Activated B cell treated with CpG ODN at 0.5 μM for 24 hours (primary cell): ENCODE data around the gene P4HA3. TPM values are rescaled to one million over a fixed set of nuclear protein-coding genes. Genes with fewer than 3 reads are reported as not detected.

Experiments used
- ATAC-seq: fragments of 200-7000 bp; cut with Tn5 transposase; one replicate; pipeline ENCODE4 v1.10.0; 2021; ENCODE audit warnings: low read depth, mild to moderate bottlenecking, moderate library complexity
- CTCF ChIA-PET: fragments of 350-600 bp; sonication (Branson Sonifier 250); formaldehyde crosslinking; loops from one replicate; lab custom pipeline; 2021; ENCODE audit warnings: antibody characterized with exemption; lab: Charles Lee
- POLR2A ChIA-PET: fragments of 350-600 bp; sonication (Branson Sonifier 250); formaldehyde crosslinking; loops from one replicate; lab custom pipeline; 2021; ENCODE audit warnings: antibody characterized with exemption; lab: Charles Lee
- DNase-seq: peaks from one replicate; pipeline ENCODE4 v3.0.0; 2022
- H3K27ac Mint-ChIP-seq: one replicate; pipeline ENCODE4 v1.8.0; 2020; ENCODE audit warnings: mixed read lengths
- H3K27me3 Mint-ChIP-seq: one replicate; pipeline ENCODE4 v1.8.0; 2021; ENCODE audit warnings: mixed read lengths
- H3K36me3 Mint-ChIP-seq: one replicate; pipeline ENCODE4 v1.8.0; 2021; ENCODE audit warnings: low read depth, mixed read lengths
- H3K4me1 Mint-ChIP-seq: one replicate; pipeline ENCODE4 v1.8.0; 2021; ENCODE audit warnings: mixed read lengths
- H3K4me3 Mint-ChIP-seq: one replicate; pipeline ENCODE4 v1.8.0; 2020; ENCODE audit warnings: mild to moderate bottlenecking, mixed read lengths
- H3K9me3 Mint-ChIP-seq: one replicate; pipeline ENCODE4 v1.8.0; 2020; ENCODE audit warnings: mixed read lengths
- CTCF ChIP-seq: fragments of 200-600 bp; IDR thresholded peaks from one replicate; pipeline ENCODE4 v1.8.0; 2022; ENCODE audit warnings: antibody characterized with exemption, mild to moderate bottlenecking
- intact Hi-C: fragments of 100-400 bp; cut with micrococcal nuclease; formaldehyde crosslinking; loops from one replicate; pipeline ENCODE4 v1.15.1; 2024
- total RNA-seq: library from RNA; stranded (reverse); gene quantifications from 2 replicates; pipeline ENCODE4 v1.2.3, GENCODE V29; 2022

Gene P4HA3
- total RNA-seq, 1 donor from 2014 or later: not detected

GRCh38 chr11:74319139-74319816, 7.8 kb upstream of the P4HA3 start:
- no peak overlapping the region for H3K4me3 Mint-ChIP-seq
- intact Hi-C loops: no loop called here
- peaks cover 3% of the 10 kb centered on the region for H3K36me3 Mint-ChIP-seq
- H3K27ac Mint-ChIP-seq: no peak overlapping the region
- H3K9me3 Mint-ChIP-seq: peaks cover 19% of the 10 kb centered on the region
- ChIA-PET POLR2A (no interaction called here), CTCF (no interaction called here)
- ATAC-seq: no peak
- TF ChIP-seq CTCF: no peak
- H3K4me1 Mint-ChIP-seq: peaks cover 6% of the 10 kb centered on the region
- DNase-seq: no peak
- H3K27me3 Mint-ChIP-seq: peaks cover 18% of the 10 kb centered on the region

GRCh38 chr11:74318241-74318932, 6.9 kb upstream of the P4HA3 start:
- ATAC-seq: no peak
- peaks cover 19% of the 10 kb centered on the region for H3K9me3 Mint-ChIP-seq
- peaks cover 18% of the 10 kb centered on the region for H3K27me3 Mint-ChIP-seq
- CTCF ChIA-PET: no interaction called here
- no peak for TF ChIP-seq CTCF
- no peak for DNase-seq
- intact Hi-C loops: no loop called here
- POLR2A ChIA-PET: no interaction called here
- peaks cover 3% of the 10 kb centered on the region for H3K36me3 Mint-ChIP-seq
- peaks cover 6% of the 10 kb centered on the region for H3K4me1 Mint-ChIP-seq
- no peak overlapping the region for H3K27ac Mint-ChIP-seq
- H3K4me3 Mint-ChIP-seq: no peak overlapping the region

- TF ChIP-seq CTCF: no peak
- peaks cover 23% of the 10 kb centered on the region for H3K27me3 Mint-ChIP-seq
- no peak overlapping the region for H3K4me3 Mint-ChIP-seq
- ATAC-seq (no peak), DNase-seq (no peak)
- H3K27ac Mint-ChIP-seq: no peak overlapping the region
- CTCF ChIA-PET: no interaction called here
- POLR2A ChIA-PET: no interaction called here
- intact Hi-C loops: no loop called here
- H3K36me3 Mint-ChIP-seq: peaks cover 3% of the 10 kb centered on the region
- peaks cover 19% of the 10 kb centered on the region for H3K9me3 Mint-ChIP-seq
- H3K4me1 Mint-ChIP-seq: peaks cover 5% of the 10 kb centered on the region
These were observed 5.5 kb upstream of the P4HA3 start for GRCh38 chr11:74316772-74317505.

- DNase-seq: no peak
- intact Hi-C loops: no loop called here
- Mint-ChIP-seq H3K27me3 (peaks cover 23% of the 10 kb centered on the region), H3K4me1 (peaks cover 13% of the 10 kb centered on the region), H3K27ac (no peak overlapping the region), H3K36me3 (no peaks in the 10 kb centered on the region), H3K9me3 (peaks cover 9% of the 10 kb centered on the region), H3K4me3 (no peak overlapping the region)
- CTCF ChIA-PET: no interaction called here
- no peak for ATAC-seq
- POLR2A ChIA-PET: no interaction called here
- TF ChIP-seq CTCF: no peak
These were observed 886 bp upstream of the P4HA3 start for GRCh38 chr11:74312326-74312725.

GRCh38 chr11:74310857-74311256, 583 bp downstream of the P4HA3 start:
- H3K9me3 Mint-ChIP-seq: peaks cover 2% of the 10 kb centered on the region
- no peak overlapping the region for H3K27ac Mint-ChIP-seq
- no peaks in the 10 kb centered on the region for H3K36me3 Mint-ChIP-seq
- no peak for TF ChIP-seq CTCF
- DNase-seq: no peak
- H3K4me3 Mint-ChIP-seq: no peak overlapping the region
- intact Hi-C loops: no loop called here
- CTCF ChIA-PET: no interaction called here
- H3K27me3 Mint-ChIP-seq: peaks cover 28% of the 10 kb centered on the region
- peaks cover 13% of the 10 kb centered on the region for H3K4me1 Mint-ChIP-seq
- no peak for ATAC-seq
- POLR2A ChIA-PET: no interaction called here
